SK-N-SH (cell line): ENCODE measurements around the gene BNC2.

ENCODE experiments used
- ELF1 ChIP-seq: IDR thresholded peaks from 2 replicates; pipeline ENCODE4 v1.4.0; 2012
- EP300 ChIP-seq, 2 experiments: IDR thresholded peaks; 2 replicates each; pipeline versions ENCODE4 v1.4.0 to v1.6.1; 2012; ENCODE audit warnings: borderline replicate concordance in 1 of 2, low read depth in 1 of 2, low read length in 1 of 2
- EZH2phosphoT487 ChIP-seq: fragments of 200-600 bp; sonication (generic); IDR thresholded peaks from 2 replicates; pipeline ENCODE4 v1.6.1; 2017; ENCODE audit warnings: low read depth, mixed run types, mild to moderate bottlenecking, antibody characterized with exemption, moderate library complexity, borderline replicate concordance
- GATA2 ChIP-seq: sonication (generic); formaldehyde crosslinking; IDR thresholded peaks from 2 replicates; pipeline ENCODE4 v1.5.0; 2020; ENCODE audit warnings: mild to moderate bottlenecking, missing genetic modification reagents
- NRF1 ChIP-seq: IDR thresholded peaks from 2 replicates; pipeline ENCODE4 v1.6.1; 2012; ENCODE audit warnings: low read depth, mild to moderate bottlenecking, low read length
- POLR2AphosphoS5 ChIP-seq: IDR thresholded peaks from 2 replicates; pipeline ENCODE4 v1.6.1; 2012; ENCODE audit warnings: low read depth, low read length
- SMC3 ChIP-seq: IDR thresholded peaks from 2 replicates; pipeline ENCODE4 v1.6.1; 2012; ENCODE audit warnings: low read depth, low read length, improper control_type of control experiment
- TAF1 ChIP-seq: IDR thresholded peaks from 2 replicates; pipeline ENCODE4 v1.6.1; 2012; ENCODE audit warnings: low read depth, mild to moderate bottlenecking, low read length, moderate library complexity, borderline replicate concordance
- TEAD4 ChIP-seq: IDR thresholded peaks from 2 replicates; pipeline ENCODE4 v1.4.0; 2012; ENCODE audit warnings: mild to moderate bottlenecking, borderline replicate concordance; ENCODE audit not compliant: insufficient read depth
- TF ChIP-seq, protein P1 (sequence below): fragments of 200-600 bp; sonication (generic); IDR thresholded peaks from 2 replicates; pipeline ENCODE4 v1.6.1; 2017; ENCODE audit warnings: antibody characterized with exemption, mild to moderate bottlenecking, moderate library complexity
- TF ChIP-seq, protein P2 (sequence below): IDR thresholded peaks from 2 replicates; pipeline ENCODE4 v1.4.0; 2012; ENCODE audit warnings: low read depth, borderline replicate concordance
- TF ChIP-seq, protein P3 (sequence below): fragments of 150-350 bp; IDR thresholded peaks from 2 replicates; pipeline ENCODE4 v1.6.1; 2017; ENCODE audit warnings: antibody characterized with exemption, low read length, low read depth, borderline replicate concordance
- TF ChIP-seq, protein P4 (sequence below): IDR thresholded peaks from 2 replicates; pipeline ENCODE4 v1.4.0; 2012; ENCODE audit warnings: low read depth, borderline replicate concordance
- TF ChIP-seq, protein P5 (sequence below): IDR thresholded peaks from 2 replicates; pipeline ENCODE4 v1.6.1; 2012; ENCODE audit warnings: mild to moderate bottlenecking, low read depth, low read length, moderate library complexity

DNA sequence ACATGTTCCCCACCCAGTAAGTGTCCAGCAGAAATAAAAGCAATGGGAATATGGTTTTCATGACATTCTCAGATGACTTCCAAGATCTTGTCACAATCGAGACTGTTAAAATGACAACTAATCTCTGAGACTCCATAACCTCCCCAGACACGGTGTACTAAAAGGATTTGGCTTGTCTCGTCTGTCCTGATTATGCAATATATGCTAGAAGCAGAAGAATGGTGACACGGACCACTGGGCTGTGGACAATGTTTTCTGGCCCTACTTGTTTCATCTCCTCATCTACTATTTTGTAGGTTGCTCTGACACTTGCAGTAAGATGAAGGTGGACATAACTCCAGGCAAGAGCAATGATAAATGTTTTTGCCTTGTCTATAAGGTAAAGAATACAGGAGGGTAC lies 56.6 kb downstream of the BNC2 start:
- TF ChIP-seq NRF1 = no peak
- TF ChIP-seq, protein P1, sequence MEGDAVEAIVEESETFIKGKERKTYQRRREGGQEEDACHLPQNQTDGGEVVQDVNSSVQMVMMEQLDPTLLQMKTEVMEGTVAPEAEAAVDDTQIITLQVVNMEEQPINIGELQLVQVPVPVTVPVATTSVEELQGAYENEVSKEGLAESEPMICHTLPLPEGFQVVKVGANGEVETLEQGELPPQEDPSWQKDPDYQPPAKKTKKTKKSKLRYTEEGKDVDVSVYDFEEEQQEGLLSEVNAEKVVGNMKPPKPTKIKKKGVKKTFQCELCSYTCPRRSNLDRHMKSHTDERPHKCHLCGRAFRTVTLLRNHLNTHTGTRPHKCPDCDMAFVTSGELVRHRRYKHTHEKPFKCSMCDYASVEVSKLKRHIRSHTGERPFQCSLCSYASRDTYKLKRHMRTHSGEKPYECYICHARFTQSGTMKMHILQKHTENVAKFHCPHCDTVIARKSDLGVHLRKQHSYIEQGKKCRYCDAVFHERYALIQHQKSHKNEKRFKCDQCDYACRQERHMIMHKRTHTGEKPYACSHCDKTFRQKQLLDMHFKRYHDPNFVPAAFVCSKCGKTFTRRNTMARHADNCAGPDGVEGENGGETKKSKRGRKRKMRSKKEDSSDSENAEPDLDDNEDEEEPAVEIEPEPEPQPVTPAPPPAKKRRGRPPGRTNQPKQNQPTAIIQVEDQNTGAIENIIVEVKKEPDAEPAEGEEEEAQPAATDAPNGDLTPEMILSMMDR = no peak
- no peak for TF ChIP-seq POLR2AphosphoS5
- TF ChIP-seq, protein P2, sequence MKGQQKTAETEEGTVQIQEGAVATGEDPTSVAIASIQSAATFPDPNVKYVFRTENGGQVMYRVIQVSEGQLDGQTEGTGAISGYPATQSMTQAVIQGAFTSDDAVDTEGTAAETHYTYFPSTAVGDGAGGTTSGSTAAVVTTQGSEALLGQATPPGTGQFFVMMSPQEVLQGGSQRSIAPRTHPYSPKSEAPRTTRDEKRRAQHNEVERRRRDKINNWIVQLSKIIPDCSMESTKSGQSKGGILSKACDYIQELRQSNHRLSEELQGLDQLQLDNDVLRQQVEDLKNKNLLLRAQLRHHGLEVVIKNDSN = no peak
- no peak for TF ChIP-seq ELF1
- TF ChIP-seq EZH2phosphoT487 = no peak
- TF ChIP-seq EP300 (IDR thresholded peaks at IDR 0.05; ENCODE audit: borderline replicate concordance in 1 of 2, low read depth in 1 of 2, low read length in 1 of 2) = no peak
- TF ChIP-seq GATA2 (CRISPR knock-in tag) = no peak
- TF ChIP-seq, protein P3, sequence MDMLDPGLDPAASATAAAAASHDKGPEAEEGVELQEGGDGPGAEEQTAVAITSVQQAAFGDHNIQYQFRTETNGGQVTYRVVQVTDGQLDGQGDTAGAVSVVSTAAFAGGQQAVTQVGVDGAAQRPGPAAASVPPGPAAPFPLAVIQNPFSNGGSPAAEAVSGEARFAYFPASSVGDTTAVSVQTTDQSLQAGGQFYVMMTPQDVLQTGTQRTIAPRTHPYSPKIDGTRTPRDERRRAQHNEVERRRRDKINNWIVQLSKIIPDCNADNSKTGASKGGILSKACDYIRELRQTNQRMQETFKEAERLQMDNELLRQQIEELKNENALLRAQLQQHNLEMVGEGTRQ = no peak
- TF ChIP-seq, protein P4, sequence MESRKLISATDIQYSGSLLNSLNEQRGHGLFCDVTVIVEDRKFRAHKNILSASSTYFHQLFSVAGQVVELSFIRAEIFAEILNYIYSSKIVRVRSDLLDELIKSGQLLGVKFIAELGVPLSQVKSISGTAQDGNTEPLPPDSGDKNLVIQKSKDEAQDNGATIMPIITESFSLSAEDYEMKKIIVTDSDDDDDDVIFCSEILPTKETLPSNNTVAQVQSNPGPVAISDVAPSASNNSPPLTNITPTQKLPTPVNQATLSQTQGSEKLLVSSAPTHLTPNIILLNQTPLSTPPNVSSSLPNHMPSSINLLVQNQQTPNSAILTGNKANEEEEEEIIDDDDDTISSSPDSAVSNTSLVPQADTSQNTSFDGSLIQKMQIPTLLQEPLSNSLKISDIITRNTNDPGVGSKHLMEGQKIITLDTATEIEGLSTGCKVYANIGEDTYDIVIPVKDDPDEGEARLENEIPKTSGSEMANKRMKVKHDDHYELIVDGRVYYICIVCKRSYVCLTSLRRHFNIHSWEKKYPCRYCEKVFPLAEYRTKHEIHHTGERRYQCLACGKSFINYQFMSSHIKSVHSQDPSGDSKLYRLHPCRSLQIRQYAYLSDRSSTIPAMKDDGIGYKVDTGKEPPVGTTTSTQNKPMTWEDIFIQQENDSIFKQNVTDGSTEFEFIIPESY = no peak
- TF ChIP-seq TEAD4 = no peak
- TF ChIP-seq, protein P5, sequence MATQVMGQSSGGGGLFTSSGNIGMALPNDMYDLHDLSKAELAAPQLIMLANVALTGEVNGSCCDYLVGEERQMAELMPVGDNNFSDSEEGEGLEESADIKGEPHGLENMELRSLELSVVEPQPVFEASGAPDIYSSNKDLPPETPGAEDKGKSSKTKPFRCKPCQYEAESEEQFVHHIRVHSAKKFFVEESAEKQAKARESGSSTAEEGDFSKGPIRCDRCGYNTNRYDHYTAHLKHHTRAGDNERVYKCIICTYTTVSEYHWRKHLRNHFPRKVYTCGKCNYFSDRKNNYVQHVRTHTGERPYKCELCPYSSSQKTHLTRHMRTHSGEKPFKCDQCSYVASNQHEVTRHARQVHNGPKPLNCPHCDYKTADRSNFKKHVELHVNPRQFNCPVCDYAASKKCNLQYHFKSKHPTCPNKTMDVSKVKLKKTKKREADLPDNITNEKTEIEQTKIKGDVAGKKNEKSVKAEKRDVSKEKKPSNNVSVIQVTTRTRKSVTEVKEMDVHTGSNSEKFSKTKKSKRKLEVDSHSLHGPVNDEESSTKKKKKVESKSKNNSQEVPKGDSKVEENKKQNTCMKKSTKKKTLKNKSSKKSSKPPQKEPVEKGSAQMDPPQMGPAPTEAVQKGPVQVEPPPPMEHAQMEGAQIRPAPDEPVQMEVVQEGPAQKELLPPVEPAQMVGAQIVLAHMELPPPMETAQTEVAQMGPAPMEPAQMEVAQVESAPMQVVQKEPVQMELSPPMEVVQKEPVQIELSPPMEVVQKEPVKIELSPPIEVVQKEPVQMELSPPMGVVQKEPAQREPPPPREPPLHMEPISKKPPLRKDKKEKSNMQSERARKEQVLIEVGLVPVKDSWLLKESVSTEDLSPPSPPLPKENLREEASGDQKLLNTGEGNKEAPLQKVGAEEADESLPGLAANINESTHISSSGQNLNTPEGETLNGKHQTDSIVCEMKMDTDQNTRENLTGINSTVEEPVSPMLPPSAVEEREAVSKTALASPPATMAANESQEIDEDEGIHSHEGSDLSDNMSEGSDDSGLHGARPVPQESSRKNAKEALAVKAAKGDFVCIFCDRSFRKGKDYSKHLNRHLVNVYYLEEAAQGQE = no peak
- no peak for TF ChIP-seq SMC3
- TF ChIP-seq TAF1 = no peak
